Stimulated activated CD4-positive, alpha-beta T cell treated with anti-CD3 and anti-CD28 coated beads, Interleukin-12 subunit alpha, Interleukin-12 subunit beta, amount 100 ng/mL, for 4 hours (primary cell): ENCODE results near the gene KLF8.

Experiments
- DNase-seq: peaks from one replicate; pipeline ENCODE4 v3.0.0-alpha.2; 2020

KLF8 gene

GRCh38 chrX:56313308-56313707, 81.2 kb downstream of the KLF8 start:
- no peak for DNase-seq

- DNase-seq: no peak
Measured at GRCh38 chrX:56314334-56314733, 82.2 kb downstream of the KLF8 start.

- no peak for DNase-seq
Measured at GRCh38 chrX:56318076-56318475, 85.9 kb downstream of the KLF8 start.

DNA sequence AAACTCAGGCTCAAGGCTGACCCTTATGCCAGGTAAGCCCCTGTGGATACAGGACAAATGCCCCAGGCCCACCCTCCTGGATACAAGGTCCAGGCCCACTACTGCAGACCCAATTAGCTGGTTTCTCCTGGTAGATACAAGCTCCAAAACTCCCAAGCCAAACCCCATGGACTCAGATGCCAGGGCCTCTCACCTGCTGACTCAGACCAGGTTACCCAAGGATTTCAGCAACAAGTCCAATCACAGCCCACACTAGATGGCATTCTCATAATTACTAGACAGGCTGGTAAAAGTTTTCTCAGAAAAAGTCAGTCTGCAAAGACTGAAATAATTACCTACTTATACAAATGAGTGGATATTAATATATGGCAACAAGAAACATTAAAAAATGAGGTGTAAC, 87.0 kb downstream of the KLF8 start:
- DNase-seq: no peak
